Measurements from ENCODE around the gene OR4Q2.

DNA sequence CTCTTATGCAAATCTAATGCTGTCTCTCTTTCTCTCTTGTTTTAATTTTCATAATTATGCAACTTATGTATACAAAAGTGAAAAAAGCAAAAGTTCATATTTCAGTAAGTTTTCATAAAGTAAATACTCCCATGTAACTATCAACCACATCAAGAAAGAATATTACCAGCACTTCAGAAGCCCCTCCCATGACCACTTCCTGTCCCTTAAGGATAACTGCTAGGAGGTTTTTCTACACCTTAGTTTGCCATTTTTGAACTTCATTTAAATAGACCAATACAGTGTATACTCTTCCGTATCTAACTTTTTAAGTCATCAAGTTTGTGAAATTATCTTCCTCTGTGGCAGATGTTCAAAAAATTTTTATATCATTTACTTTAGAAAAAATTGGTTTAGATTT, 27.1 kb upstream of the OR4Q2 start:
- TF ChIP-seq, protein P1, sequence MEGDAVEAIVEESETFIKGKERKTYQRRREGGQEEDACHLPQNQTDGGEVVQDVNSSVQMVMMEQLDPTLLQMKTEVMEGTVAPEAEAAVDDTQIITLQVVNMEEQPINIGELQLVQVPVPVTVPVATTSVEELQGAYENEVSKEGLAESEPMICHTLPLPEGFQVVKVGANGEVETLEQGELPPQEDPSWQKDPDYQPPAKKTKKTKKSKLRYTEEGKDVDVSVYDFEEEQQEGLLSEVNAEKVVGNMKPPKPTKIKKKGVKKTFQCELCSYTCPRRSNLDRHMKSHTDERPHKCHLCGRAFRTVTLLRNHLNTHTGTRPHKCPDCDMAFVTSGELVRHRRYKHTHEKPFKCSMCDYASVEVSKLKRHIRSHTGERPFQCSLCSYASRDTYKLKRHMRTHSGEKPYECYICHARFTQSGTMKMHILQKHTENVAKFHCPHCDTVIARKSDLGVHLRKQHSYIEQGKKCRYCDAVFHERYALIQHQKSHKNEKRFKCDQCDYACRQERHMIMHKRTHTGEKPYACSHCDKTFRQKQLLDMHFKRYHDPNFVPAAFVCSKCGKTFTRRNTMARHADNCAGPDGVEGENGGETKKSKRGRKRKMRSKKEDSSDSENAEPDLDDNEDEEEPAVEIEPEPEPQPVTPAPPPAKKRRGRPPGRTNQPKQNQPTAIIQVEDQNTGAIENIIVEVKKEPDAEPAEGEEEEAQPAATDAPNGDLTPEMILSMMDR (conservative IDR thresholded peaks at IDR 0.05; ENCODE audit: low read length), result no peak
- TF ChIP-seq EZH2phosphoT487 (IDR thresholded peaks at IDR 0.05; ENCODE audit: borderline replicate concordance, low read depth, low read length), result no peak
